ENCODE results near the gene MED13L.

The MED13L gene

DNA sequence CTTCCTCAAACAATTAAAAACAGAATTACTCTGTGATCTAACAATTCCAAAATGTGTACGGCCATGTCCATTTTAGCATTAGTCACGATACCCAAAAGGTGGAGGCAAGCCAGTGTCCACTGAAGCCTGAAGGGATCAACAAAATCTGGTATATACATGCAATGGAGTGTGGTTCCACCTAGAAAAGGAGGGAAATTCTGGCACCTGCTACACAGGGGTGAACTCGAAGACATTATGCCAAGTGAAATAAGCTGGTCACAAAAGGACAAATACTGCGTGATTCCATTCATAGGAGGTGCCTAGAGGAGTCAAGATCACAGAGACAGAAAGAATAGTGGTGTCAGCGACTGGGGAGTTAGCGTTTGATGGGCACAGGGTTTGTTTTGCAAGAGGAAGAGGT is 331.4 kb downstream of the MED13L start:
- CTCF ChIA-PET, result interaction anchor here (0.6 to 0.7 kb wide), 2 partner anchors 727 to 754 kb away, joined by 3 to 5 read pairs; no protein-coding TSS in a partner anchor
- POLR2A ChIA-PET, result no interaction called here
- TF ChIP-seq FOXM1 (IDR thresholded peaks at IDR 0.05; ENCODE audit: borderline replicate concordance) (no peak), ELF4 (IDR thresholded peaks at IDR 0.05) (no peak), L3MBTL2 (conservative IDR thresholded peaks at IDR 0.05) (peak; percentile 43), TARDBP (IDR thresholded peaks at IDR 0.05) (no peak), FOXA1 (IDR thresholded peaks at IDR 0.05) (no peak)
- TF ChIP-seq, protein P1, sequence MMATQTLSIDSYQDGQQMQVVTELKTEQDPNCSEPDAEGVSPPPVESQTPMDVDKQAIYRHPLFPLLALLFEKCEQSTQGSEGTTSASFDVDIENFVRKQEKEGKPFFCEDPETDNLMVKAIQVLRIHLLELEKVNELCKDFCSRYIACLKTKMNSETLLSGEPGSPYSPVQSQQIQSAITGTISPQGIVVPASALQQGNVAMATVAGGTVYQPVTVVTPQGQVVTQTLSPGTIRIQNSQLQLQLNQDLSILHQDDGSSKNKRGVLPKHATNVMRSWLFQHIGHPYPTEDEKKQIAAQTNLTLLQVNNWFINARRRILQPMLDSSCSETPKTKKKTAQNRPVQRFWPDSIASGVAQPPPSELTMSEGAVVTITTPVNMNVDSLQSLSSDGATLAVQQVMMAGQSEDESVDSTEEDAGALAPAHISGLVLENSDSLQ (IDR thresholded peaks at IDR 0.05), result no peak
- no peak for DNase-seq (ENCODE audit: extremely low spot score)

DNA sequence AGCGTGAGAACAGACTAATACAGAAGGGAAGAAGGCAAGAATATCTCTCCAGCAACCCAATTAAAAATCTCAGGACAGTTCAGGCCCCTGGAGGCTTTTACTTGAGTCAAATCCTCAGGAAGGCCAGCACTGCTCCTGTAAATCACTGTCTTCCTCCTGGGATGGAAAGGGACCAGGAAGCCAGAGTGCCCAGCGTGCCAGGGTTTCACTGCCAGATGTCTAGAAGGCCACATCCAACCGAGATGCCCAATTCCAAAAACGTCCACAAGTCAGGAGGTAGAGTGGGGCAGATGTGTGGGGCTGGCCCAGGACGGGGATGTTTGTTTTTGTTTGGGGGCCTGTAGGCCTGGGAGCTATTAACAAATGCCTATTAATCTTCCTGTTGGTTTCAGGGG is 332.0 kb downstream of the MED13L start:
- TF ChIP-seq, protein P1 (IDR thresholded peaks at IDR 0.05), result no peak
- no peak for TF ChIP-seq TARDBP (IDR thresholded peaks at IDR 0.05)
- TF ChIP-seq ZNF384 (IDR thresholded peaks at IDR 0.05), result no peak
- TF ChIP-seq SUZ12 (IDR thresholded peaks at IDR 0.05), result no peak
- no peak for TF ChIP-seq ELF4 (IDR thresholded peaks at IDR 0.05)
- no peak for TF ChIP-seq SP1 (IDR thresholded peaks at IDR 0.05)
- TF ChIP-seq NFRKB (IDR thresholded peaks at IDR 0.05), result no peak
- no peak for TF ChIP-seq CTBP1 (IDR thresholded peaks at IDR 0.05; ENCODE audit: borderline replicate concordance)
- TF ChIP-seq HDGF (IDR thresholded peaks at IDR 0.05; ENCODE audit: borderline replicate concordance), result no peak
- no peak for TF ChIP-seq L3MBTL2 (conservative IDR thresholded peaks at IDR 0.05)
- no peak for TF ChIP-seq FOXK2 (IDR thresholded peaks at IDR 0.05)
- TF ChIP-seq LEF1 (IDR thresholded peaks at IDR 0.05; ENCODE audit: borderline replicate concordance), result no peak
- no peak for TF ChIP-seq BHLHE40 (IDR thresholded peaks at IDR 0.05; ENCODE audit: borderline replicate concordance)
- no peak for TF ChIP-seq ARNT (IDR thresholded peaks at IDR 0.05)
- TF ChIP-seq FOXM1 (IDR thresholded peaks at IDR 0.05; ENCODE audit: borderline replicate concordance), result no peak
- no peak for TF ChIP-seq FOXA1 (IDR thresholded peaks at IDR 0.05)
- POLR2A ChIA-PET, result no interaction called here
- DNase-seq (ENCODE audit: extremely low spot score), result no peak
- CTCF ChIA-PET, result interaction anchor here (0.6 to 0.7 kb wide), 2 partner anchors 728 to 755 kb away, joined by 3 to 5 read pairs; no protein-coding TSS in a partner anchor

DNA sequence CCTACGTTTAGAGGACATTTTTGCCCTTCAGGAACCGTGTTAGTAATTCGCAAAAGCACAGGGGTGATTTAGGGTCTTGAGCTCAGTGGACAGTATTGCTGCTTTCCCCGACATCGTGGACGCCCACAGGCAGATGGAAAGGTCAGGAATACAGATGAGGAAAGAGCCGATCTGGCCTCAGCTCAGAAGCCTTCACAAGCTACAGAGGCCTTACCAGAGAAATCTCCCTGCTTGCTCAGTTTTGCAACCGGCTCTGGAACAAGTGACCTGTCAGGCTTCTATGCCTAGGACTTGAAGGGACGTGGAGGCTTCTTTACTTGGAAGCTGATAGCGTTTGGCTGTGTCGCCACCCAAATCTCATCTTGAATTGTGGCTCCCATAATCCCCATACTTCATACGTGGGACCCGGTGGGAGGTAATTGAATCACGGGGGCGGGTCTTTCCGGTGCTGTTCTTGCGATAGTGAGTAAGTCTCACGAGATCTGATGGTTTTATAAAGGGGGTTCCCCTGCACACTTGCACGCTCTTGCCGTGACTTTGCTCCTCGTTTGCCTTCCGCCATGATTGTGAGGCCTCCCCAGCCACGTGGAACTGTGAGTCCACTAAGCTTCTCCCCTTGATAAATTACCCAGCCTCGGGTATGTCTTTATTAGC is 332.5 kb downstream of the MED13L start:
- no peak for TF ChIP-seq LEF1 (IDR thresholded peaks at IDR 0.05; ENCODE audit: borderline replicate concordance)
- no peak for TF ChIP-seq BHLHE40 (IDR thresholded peaks at IDR 0.05; ENCODE audit: borderline replicate concordance)
- TF ChIP-seq FOXA1 (IDR thresholded peaks at IDR 0.05), result no peak
- no peak for TF ChIP-seq ELF4 (IDR thresholded peaks at IDR 0.05)
- TF ChIP-seq CTBP1 (IDR thresholded peaks at IDR 0.05; ENCODE audit: borderline replicate concordance), result no peak
- no peak for TF ChIP-seq SUZ12 (IDR thresholded peaks at IDR 0.05)
- no peak for TF ChIP-seq ARNT (IDR thresholded peaks at IDR 0.05)
- no peak for TF ChIP-seq FOXK2 (IDR thresholded peaks at IDR 0.05)
- ChIA-PET CTCF (no interaction called here), POLR2A (no interaction called here)
- DNase-seq (ENCODE audit: extremely low spot score), result no peak

DNA sequence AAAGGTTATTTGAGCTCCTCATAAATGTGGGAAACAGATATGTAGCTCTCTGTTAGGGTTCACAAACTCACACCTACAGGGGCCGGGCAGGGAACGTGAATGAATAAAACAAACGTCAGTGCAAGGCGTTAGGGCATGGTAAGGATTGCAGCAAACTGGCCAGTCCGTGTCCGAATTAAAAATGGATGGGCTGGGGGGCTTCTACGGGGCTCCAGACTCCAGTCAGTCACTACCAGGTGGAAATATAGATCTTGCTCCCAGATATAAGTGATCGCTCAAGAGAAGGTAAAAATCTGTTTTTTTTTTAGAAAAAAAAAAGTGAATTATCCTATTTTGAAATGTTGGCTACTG is 333.1 kb downstream of the MED13L start:
- TF ChIP-seq, protein P1 (IDR thresholded peaks at IDR 0.05), result no peak
- no peak for TF ChIP-seq BHLHE40 (IDR thresholded peaks at IDR 0.05; ENCODE audit: borderline replicate concordance)
- TF ChIP-seq ELF4 (IDR thresholded peaks at IDR 0.05), result no peak
- no peak for TF ChIP-seq TARDBP (IDR thresholded peaks at IDR 0.05)
- no peak for TF ChIP-seq L3MBTL2 (conservative IDR thresholded peaks at IDR 0.05)
- TF ChIP-seq HDGF (IDR thresholded peaks at IDR 0.05; ENCODE audit: borderline replicate concordance), result no peak
- TF ChIP-seq CTBP1 (IDR thresholded peaks at IDR 0.05; ENCODE audit: borderline replicate concordance), result no peak
- TF ChIP-seq FOXK2 (IDR thresholded peaks at IDR 0.05), result no peak
- TF ChIP-seq SP1 (IDR thresholded peaks at IDR 0.05), result no peak
- TF ChIP-seq NFRKB (IDR thresholded peaks at IDR 0.05), result no peak
- no peak for TF ChIP-seq ARNT (IDR thresholded peaks at IDR 0.05)
- DNase-seq (ENCODE audit: extremely low spot score), result no peak
- CTCF ChIA-PET, result no interaction called here
- POLR2A ChIA-PET, result no interaction called here

DNA sequence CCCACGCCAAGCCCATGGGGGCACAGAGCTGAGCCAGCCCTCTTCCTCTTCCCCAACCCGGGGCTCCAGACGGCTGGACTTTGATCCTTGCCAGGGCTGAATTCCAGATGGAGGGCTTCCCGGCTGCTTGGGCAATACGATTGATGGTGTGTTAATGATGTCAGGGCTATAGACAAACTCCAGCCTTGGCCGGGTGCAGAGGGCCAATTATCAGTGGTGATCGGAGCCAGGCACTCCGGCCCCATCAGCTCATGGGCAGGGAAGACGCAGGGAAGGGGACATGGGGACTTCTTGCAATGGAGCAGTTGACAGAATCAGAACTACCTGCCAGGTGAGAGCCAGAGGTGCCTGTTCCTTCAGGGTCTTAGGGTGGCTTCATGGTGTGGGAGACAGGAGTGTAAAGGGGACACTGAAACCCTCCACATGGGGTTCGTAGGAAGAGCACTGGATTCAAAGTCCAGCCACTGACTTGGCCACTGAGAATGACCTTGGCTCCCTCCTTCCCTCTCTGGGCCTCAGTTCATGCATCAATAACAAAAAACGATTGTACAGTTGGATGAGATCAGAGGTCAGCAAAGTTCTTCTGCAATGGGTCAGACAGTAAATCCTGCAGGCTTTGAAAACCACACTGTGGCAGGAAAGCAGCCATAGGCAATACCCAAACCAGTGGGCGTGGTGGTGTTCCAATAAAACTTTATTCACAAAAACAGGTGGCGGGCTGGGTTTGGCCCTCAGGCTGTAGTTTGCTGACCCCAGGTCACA is 333.7 kb downstream of the MED13L start:
- TF ChIP-seq ELF4 (IDR thresholded peaks at IDR 0.05) (no peak), NFRKB (IDR thresholded peaks at IDR 0.05) (no peak), FOXA1 (IDR thresholded peaks at IDR 0.05) (no peak), HDGF (IDR thresholded peaks at IDR 0.05; ENCODE audit: borderline replicate concordance) (no peak), ZNF384 (IDR thresholded peaks at IDR 0.05) (no peak)
- ChIA-PET POLR2A (no interaction called here), CTCF (no interaction called here)
- DNase-seq (ENCODE audit: extremely low spot score), result no peak

DNA sequence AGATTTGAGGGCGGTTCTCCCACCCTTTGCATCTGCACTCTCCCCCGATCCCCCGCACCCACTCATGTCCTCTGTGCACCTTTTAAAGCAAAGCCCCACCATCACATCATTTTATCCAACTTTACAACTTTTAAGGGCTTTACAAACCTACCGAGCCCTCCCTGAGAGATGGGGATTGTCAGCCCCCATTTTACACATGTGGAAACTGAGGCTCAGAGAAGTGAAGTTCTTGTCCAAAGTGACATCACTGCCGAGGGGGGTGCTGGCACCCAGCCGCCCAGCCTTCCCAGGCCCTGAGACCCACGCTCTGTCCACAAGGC is 334.2 kb downstream of the MED13L start:
- POLR2A ChIA-PET, result no interaction called here
- no peak for TF ChIP-seq ELF4 (IDR thresholded peaks at IDR 0.05)
- no peak for TF ChIP-seq FOXM1 (IDR thresholded peaks at IDR 0.05; ENCODE audit: borderline replicate concordance)
- no peak for TF ChIP-seq TARDBP (IDR thresholded peaks at IDR 0.05)
- TF ChIP-seq FOXK2 (IDR thresholded peaks at IDR 0.05), result no peak
- no peak for TF ChIP-seq BHLHE40 (IDR thresholded peaks at IDR 0.05; ENCODE audit: borderline replicate concordance)
- TF ChIP-seq L3MBTL2 (conservative IDR thresholded peaks at IDR 0.05), result no peak
- TF ChIP-seq LEF1 (IDR thresholded peaks at IDR 0.05; ENCODE audit: borderline replicate concordance), result no peak
- no peak for TF ChIP-seq HDGF (IDR thresholded peaks at IDR 0.05; ENCODE audit: borderline replicate concordance)
- CTCF ChIA-PET, result interaction anchor here (0.6 kb wide), 1 partner anchor 1633 kb away, joined by 4 read pairs; no protein-coding TSS in a partner anchor
- no peak for DNase-seq (ENCODE audit: extremely low spot score)

Data from HEK293T (cell line).